Measurements from ENCODE around the gene STRN3. TPM values are rescaled to one million over a fixed set of nuclear protein-coding genes. Genes with fewer than 3 reads are reported as not detected.

STRN3 gene
- total RNA-seq, 3 donors from 2014 or later: 46.0 to 61.9 (median 46.3) TPM

GRCh38 chr14:30960216-30960615 is 66.0 kb downstream of the STRN3 start:
- Histone ChIP-seq H3K4me3 (no peak overlapping the region), H3K9me3 (peaks cover 6% of the 10 kb centered on the region), H3K36me3 (ENCODE audit: low read depth) (no peaks in the 10 kb centered on the region), H3K4me1 (ENCODE audit: low read depth) (no peaks in the 10 kb centered on the region)
- DNase-seq (no peak), ATAC-seq (no peak)
- intact Hi-C loops (cut with DNase I, micrococcal nuclease): no loop called here
- no peak for TF ChIP-seq CTCF (IDR thresholded peaks at IDR 0.05)

GRCh38 chr14:30958555-30959407 is 67.4 kb downstream of the STRN3 start:
- no peaks in the 10 kb centered on the region for H3K4me1 ChIP-seq (ENCODE audit: low read depth)
- no peak for TF ChIP-seq CTCF (IDR thresholded peaks at IDR 0.05)
- no peaks in the 10 kb centered on the region for H3K9me3 ChIP-seq
- no peak for DNase-seq
- intact Hi-C loops (cut with DNase I, micrococcal nuclease): no loop called here
- no peak overlapping the region for H3K4me3 ChIP-seq
- H3K36me3 ChIP-seq (ENCODE audit: low read depth): no peaks in the 10 kb centered on the region
- ATAC-seq: no peak

DNA sequence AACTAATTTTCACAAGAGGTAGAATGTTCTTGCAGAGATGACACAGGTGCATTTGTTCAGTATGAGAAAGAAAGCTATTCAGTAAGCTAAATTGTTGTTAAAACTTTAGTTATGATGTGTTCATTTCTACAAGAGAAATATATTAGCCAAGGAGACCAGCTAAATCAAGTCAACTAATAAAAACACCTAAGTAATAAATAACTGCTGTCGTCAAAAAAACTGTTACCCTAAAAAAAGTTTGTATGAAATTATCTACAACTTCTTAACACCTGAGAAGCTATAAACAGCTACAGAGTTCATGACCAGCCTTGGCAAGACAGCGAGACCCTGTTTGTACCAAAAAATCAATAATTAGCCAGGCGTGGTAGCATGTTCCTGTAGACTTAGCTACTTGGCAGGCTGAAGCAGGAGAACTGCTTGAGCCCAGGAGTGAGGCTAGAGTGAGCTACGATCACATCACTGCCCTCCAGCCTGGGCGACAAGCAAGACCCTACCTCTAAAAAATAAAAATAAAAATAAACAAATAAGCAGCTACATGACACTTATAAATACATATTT is 68.3 kb downstream of the STRN3 start:
- H3K36me3 ChIP-seq (ENCODE audit: low read depth): no peaks in the 10 kb centered on the region
- H3K4me1 ChIP-seq (ENCODE audit: low read depth): no peaks in the 10 kb centered on the region
- H3K4me3 ChIP-seq: no peak overlapping the region
- no peak for TF ChIP-seq CTCF (IDR thresholded peaks at IDR 0.05)
- no peaks in the 10 kb centered on the region for H3K9me3 ChIP-seq
- intact Hi-C loops (cut with DNase I, micrococcal nuclease): no loop called here
- no peak for ATAC-seq
- no peak for DNase-seq

- Histone ChIP-seq H3K36me3 (ENCODE audit: low read depth) (no peaks in the 10 kb centered on the region), H3K9me3 (no peaks in the 10 kb centered on the region), H3K4me1 (ENCODE audit: low read depth) (no peaks in the 10 kb centered on the region), H3K4me3 (no peak overlapping the region)
- no peak for ATAC-seq
- no peak for TF ChIP-seq CTCF (IDR thresholded peaks at IDR 0.05)
- DNase-seq: no peak
- intact Hi-C loops (cut with DNase I, micrococcal nuclease): no loop called here
Measured at GRCh38 chr14:30949651-30950050, 76.5 kb downstream of the STRN3 start.

DNA sequence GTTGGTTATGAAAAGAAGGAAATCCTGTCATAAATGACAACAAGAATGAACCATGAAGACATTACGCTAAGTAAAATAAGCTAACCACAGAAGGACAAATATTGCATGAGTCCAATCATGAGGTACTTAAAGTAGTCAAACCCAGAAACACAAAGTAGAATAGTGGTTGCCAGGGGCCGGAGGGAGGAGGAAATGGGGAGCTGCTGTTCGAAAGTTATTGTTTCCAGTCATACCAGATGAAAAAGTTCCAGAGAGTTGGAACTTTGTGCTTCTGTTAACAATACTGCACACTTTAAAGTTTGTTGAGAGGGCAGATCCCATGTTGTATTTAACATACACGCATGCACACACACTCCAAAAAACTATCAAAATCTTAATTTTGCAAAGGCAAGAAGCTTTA is 82.5 kb downstream of the STRN3 start:
- no peaks in the 10 kb centered on the region for H3K4me1 ChIP-seq (ENCODE audit: low read depth)
- no peak for DNase-seq
- H3K36me3 ChIP-seq (ENCODE audit: low read depth): no peaks in the 10 kb centered on the region
- TF ChIP-seq CTCF (IDR thresholded peaks at IDR 0.05): no peak
- H3K4me3 ChIP-seq: no peak overlapping the region
- intact Hi-C loops (cut with DNase I, micrococcal nuclease): no loop called here
- ATAC-seq: no peak
- H3K9me3 ChIP-seq: no peaks in the 10 kb centered on the region

All from mucosa of descending colon (tissue), 3 donors.